Measurements from ENCODE around the gene KCNJ11.

The KCNJ11 gene

DNA sequence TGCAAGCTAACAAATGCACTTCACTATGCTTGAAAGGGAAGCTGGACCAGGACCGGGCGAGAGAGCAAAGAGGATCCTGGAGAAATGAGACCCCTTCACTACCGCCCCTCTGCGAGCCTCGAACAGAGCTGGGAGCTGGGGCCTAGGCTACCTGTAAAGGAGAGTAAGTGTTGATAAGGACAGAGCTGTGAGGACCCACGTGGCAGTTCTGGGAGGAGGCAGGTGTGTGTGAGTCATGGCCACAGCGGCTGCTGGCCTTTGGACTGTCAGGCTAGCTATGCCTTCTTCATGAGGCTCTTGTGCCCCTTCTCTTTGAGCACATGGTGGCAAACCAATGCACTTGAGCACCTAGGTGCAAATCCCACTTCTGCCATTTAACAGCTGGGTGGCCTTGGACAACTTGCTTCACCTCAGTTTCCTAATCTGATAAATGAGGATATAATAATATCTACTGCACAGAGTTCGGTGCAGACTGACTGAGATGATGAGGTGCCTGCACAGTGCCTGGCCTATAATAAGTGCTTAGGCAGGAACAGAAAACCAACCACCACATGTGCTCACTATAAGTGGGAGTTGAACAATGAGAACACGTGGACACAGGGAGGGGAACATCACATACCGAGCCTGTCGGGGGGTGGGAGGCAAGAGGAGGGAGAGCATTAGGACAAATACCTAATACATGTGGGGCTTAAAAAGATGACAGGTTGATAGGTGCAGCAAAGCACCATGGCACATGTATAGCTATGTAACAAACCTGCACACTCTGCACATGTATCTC is 35.3 kb upstream of the KCNJ11 start:
- TF ChIP-seq SIN3A (IDR thresholded peaks at IDR 0.05; ENCODE audit: borderline replicate concordance, insufficient read depth, low read length) (no peak), POLR2AphosphoS5 (IDR thresholded peaks at IDR 0.05; ENCODE audit: low read depth, low read length) (no peak), FOXP2 (optimal IDR thresholded peaks at IDR 0.05; ENCODE audit: borderline replicate concordance, extremely low read depth, extremely low read length, insufficient read depth) (no peak), TAF1 (IDR thresholded peaks at IDR 0.05; ENCODE audit: borderline replicate concordance, insufficient read depth, low read length) (no peak)
- TF ChIP-seq, protein P1, sequence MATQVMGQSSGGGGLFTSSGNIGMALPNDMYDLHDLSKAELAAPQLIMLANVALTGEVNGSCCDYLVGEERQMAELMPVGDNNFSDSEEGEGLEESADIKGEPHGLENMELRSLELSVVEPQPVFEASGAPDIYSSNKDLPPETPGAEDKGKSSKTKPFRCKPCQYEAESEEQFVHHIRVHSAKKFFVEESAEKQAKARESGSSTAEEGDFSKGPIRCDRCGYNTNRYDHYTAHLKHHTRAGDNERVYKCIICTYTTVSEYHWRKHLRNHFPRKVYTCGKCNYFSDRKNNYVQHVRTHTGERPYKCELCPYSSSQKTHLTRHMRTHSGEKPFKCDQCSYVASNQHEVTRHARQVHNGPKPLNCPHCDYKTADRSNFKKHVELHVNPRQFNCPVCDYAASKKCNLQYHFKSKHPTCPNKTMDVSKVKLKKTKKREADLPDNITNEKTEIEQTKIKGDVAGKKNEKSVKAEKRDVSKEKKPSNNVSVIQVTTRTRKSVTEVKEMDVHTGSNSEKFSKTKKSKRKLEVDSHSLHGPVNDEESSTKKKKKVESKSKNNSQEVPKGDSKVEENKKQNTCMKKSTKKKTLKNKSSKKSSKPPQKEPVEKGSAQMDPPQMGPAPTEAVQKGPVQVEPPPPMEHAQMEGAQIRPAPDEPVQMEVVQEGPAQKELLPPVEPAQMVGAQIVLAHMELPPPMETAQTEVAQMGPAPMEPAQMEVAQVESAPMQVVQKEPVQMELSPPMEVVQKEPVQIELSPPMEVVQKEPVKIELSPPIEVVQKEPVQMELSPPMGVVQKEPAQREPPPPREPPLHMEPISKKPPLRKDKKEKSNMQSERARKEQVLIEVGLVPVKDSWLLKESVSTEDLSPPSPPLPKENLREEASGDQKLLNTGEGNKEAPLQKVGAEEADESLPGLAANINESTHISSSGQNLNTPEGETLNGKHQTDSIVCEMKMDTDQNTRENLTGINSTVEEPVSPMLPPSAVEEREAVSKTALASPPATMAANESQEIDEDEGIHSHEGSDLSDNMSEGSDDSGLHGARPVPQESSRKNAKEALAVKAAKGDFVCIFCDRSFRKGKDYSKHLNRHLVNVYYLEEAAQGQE (IDR thresholded peaks at IDR 0.05; ENCODE audit: insufficient read depth in 1 of 2, low read depth in 2 of 2, low read length in 2 of 2) = no peak

DNA sequence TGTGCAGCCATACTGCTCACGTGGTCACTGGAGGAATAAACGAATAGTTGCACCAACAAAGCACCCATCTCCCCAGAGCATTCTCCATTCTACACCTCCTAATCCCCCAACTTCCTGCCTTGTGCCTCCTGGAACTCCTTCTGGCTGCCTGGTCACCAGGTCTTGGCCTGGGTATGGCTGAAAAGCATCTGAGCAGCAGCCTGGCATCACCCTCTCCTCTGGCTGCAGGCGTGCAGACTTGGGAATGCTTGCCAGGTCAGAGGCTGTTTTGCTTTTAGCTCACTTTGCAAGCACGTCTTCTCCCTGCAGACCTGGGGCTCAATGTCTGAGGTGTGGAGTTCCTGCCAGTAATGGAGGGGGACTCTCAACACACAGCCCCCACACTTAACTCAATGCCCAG is 33.3 kb upstream of the KCNJ11 start:
- TF ChIP-seq, protein P1 (IDR thresholded peaks at IDR 0.05; ENCODE audit: insufficient read depth in 1 of 2, low read depth in 2 of 2, low read length in 2 of 2) = no peak
- TF ChIP-seq SIN3A (IDR thresholded peaks at IDR 0.05; ENCODE audit: borderline replicate concordance, insufficient read depth, low read length) = no peak
- TF ChIP-seq TAF1 (IDR thresholded peaks at IDR 0.05; ENCODE audit: borderline replicate concordance, insufficient read depth, low read length) = no peak
- no peak for TF ChIP-seq POLR2AphosphoS5 (IDR thresholded peaks at IDR 0.05; ENCODE audit: low read depth, low read length)
- TF ChIP-seq FOXP2 (optimal IDR thresholded peaks at IDR 0.05; ENCODE audit: borderline replicate concordance, extremely low read depth, extremely low read length, insufficient read depth) = no peak

DNA sequence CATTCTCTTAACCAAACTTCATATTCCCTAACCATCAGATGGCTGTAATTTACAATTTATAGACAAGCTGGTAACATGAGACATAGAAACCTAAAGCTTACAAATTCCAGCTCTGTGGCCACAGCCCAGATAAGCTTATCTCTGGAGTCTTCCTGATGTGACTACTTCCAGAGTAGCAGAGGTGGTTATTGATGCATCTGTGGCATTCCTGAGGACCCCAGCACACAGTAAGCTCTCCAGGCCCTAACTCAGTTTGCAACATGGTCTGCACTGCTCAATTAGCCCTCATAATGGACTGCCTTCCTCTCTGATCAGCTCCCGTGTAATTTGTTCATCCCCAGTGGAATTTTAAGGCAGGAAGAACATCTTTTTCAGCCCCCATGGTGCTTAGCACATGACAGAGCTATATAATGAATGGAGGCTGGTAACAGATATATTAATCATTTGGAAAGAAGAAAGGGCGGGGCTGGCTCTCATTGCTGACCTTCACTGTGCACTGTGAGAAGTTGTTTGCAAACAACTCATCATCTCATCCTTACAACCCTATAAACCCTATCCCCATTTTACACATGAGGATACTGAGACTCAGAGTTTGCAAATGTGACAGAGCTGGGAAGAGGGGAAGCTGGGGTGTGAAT is 30.1 kb upstream of the KCNJ11 start:
- TF ChIP-seq POLR2AphosphoS5 (IDR thresholded peaks at IDR 0.05; ENCODE audit: low read depth, low read length) = no peak
- no peak for TF ChIP-seq TAF1 (IDR thresholded peaks at IDR 0.05; ENCODE audit: borderline replicate concordance, insufficient read depth, low read length)
- TF ChIP-seq SIN3A (IDR thresholded peaks at IDR 0.05; ENCODE audit: borderline replicate concordance, insufficient read depth, low read length) = no peak
- TF ChIP-seq, protein P1 (IDR thresholded peaks at IDR 0.05; ENCODE audit: insufficient read depth in 1 of 2, low read depth in 2 of 2, low read length in 2 of 2) = no peak
- no peak for TF ChIP-seq FOXP2 (optimal IDR thresholded peaks at IDR 0.05; ENCODE audit: borderline replicate concordance, extremely low read depth, extremely low read length, insufficient read depth)

DNA sequence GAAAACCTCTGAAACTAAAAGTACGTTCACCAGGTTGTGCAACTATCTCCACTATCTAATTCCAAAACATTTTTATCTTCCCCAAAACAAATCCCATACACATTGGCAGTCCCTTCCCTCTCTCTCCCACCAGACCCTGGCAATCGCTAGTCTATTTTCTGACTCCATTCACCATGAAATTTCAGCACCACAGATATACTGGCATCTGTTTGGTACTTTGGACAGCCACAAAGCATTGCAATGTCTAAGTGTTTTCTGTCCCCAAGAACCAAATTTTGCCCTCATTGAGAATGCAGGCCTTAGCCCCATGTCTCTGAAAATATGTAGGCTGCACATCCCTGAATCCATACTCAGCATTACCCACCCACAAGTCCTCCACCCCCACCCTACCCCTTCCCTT is 28.0 kb upstream of the KCNJ11 start:
- no peak for TF ChIP-seq POLR2AphosphoS5 (IDR thresholded peaks at IDR 0.05; ENCODE audit: low read depth, low read length)
- TF ChIP-seq, protein P1 (IDR thresholded peaks at IDR 0.05; ENCODE audit: insufficient read depth in 1 of 2, low read depth in 2 of 2, low read length in 2 of 2) = peak in 1 of 2 experiments; percentile 77; a peak in 2 of 4 replicates

All from PFSK-1 (cell line).